Stimulated activated CD4-positive, alpha-beta T cell treated with anti-CD3 and anti-CD28 coated beads, Interleukin-1b, Interleukin-23, amount 100 ng/mL, for 24 hours (primary cell): ENCODE measurements around the gene RAD23B.
"Not testable (repeated sequence)": the region's sequence is repeated elsewhere in the genome, so short reads cannot be mapped to it uniquely, and the experiment has no call there.

Experiments used
- DNase-seq, 4 experiments: peaks; one replicate each; pipeline ENCODE4 v3.0.0-alpha.2; 2020; ENCODE audit warnings: low read depth in 4 of 4, low spot score in 1 of 4

RAD23B gene

DNA sequence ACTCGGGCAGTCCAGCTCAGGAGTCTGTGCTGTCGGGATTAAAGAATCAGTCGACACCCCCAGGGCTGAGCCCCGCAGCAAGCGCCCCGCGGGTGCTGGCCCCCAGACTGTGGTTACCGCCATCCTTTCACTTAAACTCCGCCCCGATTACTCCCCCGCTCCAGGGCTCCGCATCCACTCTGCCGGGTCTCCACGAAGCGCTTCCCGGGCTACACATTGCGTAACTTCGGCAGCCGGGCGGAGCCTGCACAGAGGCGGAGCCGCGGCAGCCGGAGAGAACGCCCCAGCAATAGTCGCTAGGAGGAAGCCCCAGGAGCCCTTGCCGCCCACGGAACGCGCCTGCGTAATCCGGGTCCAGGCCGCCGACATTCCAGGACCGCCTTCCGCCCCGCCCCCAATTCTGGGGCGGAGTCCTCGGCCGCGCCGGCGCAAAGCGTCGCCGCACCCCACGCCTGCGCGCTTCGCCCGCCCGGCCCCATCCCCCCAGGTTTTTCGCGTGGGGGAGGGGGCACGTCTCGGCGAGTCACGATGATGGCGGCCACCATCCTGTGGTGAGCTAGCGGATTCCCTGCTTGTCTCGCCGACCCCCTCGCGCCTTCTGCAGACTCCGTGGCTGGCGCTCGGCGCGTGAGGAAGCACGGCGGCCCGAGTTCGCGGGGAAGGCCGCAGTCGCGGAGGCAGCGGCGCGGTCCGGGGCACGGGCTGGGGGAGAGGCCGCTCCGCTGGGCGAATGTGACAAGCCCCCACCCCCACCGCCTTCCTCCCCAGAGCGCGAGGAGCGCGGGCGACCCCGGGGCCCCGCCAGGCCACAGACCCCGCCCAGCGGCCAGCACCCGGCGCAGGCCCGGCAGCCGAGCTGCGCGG lies at the start of gene RAD23B:
TSS of gene RAD23B (plus strand) at position 521 of the 864 bp plus-strand sequence. CDS start 351 bp downstream, outside the sequence.
- DNase-seq: peak; percentile 96 to 99 (median 99)

DNA sequence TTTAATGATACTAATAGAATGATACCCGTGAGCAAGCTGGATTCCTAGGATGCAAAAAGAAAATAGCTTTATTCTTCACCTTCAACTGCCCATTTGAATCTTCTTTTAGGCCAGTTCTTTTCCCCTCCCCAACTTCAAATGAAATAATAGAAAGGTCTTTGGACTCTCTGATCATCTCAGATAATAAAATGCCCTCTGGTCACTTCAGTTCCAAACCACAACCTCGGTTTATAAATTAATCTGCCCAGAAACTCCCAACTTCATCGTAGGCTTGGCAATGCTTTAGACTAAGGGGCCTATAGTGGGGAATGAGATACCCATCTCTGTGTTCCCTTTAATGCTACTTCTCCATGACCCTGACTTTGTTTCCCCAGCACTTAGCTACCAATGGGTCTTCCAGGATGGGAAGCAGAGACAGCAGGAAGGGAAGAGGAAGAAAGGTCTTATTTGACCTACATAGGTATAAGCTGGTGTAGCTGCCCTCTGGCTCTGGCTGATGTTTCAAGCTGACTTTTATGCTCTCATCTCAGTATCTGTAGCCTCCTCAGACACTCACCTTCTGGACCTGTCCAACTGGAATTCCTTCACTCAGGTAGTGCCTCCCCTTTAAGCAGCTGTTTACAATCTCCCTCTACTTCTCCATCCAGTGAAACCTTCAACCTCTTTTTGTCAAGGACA lies 47.2 kb upstream of the RAD23B start:
- no peak for DNase-seq

DNA sequence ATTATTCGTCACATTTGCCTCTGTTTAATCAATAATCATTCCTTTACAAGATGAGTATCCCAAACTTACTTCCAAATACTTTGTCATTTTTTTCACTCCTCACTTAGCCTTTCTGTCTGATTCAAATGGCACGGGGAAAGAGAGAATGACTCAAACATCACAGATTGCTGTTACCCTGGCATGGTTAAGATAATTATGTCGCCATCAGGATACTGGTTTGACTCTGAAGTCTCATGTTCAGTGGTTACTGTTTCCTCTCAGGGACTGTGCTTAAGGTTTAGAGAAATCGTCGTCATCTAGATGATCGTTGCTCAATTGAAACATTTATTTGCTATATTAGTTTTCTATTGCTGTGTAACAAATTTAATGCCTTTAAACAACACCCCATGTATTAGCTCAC lies 45.2 kb upstream of the RAD23B start:
- DNase-seq: no peak

DNA sequence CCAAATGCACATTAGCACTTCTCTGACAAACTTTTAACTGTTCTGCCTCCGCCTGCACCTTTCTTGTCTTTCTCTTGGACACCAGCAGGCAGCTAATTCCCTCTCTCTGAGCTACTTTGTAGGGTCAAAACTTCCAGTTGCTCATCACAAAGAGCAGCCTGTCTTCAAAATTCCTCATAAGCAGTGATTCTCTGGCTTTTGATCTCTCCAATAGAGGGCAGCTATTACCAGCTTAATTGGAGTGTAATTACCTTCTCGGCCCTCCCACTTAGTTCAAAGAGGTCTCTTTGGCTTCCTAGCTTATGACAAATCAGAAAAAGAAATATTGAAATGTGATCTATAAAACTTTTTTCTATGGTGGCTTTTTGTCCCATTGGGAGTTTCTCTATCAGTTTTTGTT lies 43.6 kb upstream of the RAD23B start:
- DNase-seq: no peak

DNA sequence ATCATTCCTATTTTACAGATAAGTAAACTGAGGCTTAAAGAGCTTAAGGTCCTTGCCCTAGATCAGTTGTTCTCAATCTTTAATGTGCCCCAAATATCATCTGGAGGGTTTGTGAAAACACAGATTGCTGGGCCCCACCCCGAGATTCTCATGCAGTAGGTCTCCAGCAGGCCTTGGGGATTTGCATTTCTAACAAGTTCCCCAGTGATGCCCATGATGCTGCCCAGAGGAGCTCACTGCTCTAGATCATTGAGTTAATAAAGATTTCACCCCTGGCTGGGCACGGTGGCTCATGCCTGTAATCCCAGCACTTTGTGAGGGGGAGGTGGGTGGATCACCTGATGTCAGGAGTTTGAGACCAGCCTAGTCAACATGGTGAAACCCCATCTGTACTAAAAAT lies 42.8 kb upstream of the RAD23B start:
- no peak for DNase-seq

DNA sequence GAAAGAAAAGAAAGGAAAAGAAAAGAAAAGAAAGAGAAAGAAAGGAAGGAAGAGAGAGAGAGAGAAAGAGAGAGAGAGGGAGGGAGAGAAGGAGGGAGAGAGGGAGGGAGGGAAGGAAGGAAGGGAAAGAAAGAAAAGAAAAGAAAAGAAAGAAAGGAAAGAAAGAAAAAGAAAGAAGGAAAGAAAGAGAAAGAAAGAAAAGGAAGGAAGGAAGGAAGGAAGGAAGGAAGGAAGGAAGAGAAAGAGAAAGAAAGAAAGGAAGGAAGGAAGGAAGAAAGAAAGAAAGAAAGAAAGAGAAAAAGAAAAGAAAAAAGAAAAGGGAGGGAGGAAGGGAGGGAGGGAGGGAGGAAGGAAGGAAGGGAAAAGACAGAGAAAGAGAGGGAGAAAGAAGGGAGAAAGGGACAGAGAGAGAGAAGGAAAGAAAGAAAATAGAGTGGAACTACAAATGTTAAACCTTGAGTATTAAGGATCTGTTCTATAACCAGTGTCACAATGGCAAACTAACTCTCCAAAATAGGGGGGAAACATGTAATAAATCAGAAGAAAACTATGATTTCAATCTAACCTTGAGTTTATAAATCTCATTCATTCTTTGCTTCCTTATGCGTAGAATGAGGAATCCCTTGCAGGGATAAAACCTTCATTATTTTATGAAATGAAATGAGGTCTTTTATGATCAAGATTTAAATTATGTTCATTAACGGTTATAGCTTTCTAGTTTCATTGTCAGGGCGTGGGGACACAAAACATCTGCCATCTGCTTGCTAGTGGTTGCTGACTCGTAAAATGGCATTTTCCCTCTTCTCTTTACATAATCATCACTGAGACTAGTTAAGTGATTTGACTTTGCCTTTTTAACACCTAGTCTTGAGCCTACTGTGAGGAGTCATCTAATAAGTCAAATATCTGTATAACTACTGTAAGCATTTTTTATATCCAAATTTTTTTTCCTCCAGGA lies 40.7 kb upstream of the RAD23B start:
- no peak for DNase-seq

DNA sequence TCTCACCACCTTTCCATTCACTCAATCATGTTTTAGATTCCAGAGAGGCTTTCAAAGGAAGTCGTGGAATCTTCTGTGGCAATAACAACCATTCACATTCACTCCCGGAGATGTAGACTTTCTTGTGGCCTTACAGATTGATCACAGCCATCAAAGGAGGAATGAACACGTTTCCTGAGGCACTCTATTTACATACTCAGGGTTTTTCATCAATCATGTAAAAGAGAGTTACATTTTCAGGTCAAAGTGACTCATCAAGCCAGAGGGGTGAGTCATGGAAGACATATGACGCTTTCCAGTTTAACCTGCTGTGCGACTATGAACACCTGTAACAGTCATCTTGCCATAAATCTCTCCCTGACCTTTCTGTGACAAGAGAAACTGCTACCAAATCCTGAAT lies 39.3 kb upstream of the RAD23B start:
- peak in 3 of 4 experiments; percentile 12 to 17 (median 17) for DNase-seq

DNA sequence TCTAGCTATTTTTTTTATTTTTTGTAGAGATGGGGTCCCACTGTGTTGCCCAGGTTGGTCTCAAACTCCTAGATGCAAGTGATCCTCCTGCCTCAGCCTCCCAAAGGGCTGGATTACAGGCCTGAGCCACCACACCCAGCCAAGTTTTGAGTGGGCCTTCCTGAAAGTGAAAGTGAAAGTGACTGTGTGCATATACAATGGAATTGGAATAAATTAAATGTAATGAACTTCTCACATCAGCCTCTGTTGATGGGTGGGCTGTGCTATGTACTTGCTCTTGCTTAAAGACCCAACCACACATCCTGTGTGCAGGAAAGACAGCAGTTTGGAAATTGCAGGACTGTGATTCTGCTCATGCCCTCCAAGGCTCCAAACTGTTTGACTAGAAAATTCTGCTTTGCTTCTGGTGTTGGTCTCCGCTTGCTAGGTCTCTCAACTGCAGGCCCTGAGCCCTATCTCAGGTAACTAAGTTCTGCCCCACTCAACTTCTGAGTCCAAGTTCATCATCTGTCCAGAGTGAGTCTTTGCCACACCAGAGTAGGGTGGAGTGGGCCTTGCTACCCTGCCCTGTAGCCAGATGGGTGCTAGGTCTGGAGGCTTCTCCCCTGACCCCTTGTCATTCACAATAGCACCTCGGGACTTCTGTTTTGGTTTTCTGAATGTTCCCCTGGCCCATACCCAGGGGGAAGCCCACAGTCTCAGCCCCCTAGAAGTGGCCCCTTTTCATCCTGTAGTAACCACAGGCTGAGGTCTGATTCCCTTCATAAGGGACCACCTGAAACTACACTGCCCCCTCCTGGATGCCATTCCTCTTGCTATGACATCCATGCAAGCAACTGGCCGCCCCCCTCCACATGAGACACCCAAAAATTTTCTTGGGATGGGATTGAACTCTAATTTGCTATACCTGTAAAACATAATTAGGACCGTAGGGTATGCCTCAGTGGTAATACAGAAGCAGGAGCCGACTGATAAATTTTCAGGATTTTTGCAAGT lies 36.5 kb upstream of the RAD23B start:
- DNase-seq: peak in 1 of 4 experiments; percentile 7

DNA sequence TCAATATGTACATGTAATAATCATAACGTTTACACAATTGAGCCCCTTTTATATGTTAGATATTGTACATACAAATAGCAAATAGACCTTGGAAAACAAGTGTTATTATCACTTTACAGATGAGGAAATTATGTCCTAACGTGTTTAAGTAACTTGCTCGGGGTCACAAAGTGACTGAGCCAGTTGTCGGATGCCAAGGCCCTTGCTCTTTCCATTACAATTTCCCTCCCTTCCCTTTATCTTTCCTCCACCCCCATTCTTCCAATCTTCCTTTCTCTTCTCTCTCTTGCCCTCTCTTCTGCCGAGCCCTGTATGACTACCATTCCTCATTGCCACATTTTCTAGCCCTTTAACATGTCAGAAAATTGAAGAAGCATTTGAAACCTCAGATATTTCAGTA lies 34.4 kb upstream of the RAD23B start:
- no peak for DNase-seq

DNA sequence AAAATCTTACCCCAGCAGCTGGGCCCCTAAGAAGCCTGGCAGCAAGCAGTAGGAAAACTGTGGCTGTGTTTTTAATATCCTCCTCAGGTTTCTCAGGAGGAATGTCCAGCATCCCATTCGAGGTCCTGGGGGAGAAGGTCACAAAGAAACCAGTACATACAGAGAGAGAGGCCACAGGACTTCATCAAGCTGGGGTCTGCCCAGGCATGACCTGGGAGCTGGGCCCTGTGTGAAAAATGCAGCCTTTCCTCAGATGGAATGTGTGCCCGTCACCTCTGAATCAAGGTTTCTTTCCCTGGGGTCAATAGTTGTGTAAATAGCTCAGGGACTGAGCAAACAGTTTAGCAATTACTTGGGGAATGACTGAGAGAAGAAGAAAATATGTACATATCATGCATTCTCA lies 33.9 kb upstream of the RAD23B start:
- no peak for DNase-seq

DNA sequence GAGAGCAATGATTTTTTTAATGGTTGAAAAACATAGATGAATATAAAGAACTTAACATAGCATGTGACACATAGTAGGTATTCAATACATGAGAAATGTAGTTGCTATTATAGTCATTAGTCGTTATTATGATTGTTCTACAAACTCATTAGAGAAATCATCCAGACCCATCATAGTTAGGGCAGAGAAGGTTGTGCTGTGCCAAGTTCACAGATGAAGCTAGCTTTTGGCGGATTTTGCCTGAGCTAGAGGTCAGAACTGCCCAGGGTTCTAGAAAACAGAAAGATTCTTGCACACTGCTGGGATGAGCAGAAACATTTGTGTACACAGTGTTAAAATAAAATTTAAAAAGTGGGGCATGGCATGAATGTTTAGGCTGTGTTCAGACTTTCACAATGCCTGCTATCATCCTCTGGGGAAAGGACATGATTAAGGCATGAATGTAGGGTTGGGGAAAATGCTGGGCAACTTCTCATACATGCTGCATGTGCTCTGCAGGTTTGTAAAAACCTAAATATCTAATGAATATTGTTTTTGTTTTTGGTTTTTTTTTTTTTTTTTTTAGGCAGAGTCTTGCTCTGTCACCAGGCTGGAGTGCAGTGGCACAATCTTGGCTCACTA lies 33.3 kb upstream of the RAD23B start:
- no peak for DNase-seq

DNA sequence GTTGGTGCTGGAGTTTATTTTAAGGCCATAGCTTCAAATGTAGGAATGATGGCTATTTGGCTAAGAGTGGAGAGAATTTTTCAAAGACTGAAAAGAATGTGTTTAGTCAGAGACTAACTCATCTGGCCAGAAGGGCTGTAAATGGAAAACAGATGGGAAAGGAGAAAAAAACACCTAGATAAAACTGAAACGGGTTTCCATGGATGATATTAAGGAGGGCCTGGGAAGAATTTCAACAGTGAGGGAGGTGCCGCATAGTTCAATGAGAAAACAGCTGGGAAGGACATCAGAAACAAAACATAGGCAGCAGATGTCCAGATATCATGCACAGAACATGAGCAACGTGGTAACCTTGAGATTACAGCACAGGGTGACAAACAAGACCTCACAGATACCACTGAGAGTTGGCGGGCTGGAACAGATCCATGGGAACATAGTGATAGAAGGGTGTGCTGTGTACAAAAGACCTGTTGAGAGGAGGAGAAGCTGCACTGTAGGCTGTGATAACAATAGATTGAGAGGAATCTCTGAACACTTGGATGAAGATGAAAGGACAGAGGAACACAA lies 31.2 kb upstream of the RAD23B start:
- no peak for DNase-seq

DNA sequence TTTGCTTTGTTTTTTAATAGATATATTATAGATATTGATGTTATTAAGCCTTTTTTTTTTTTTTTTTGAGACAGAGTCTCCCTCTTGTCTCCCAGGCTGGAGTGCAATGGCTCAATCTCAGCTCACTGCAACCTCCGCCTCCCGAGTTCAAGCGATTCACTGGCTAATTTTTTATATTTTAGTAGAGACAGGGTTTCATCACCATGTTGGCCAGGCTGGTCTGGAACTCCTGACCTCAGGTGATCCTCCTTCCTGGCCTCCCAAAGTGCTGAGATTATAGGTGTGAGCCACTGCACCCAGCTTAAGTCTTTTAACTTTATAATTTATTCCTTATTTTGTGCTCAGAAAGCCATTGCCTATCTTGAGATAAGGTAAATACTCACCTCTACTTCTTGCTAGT lies 24.2 kb upstream of the RAD23B start:
- DNase-seq: no peak

DNA sequence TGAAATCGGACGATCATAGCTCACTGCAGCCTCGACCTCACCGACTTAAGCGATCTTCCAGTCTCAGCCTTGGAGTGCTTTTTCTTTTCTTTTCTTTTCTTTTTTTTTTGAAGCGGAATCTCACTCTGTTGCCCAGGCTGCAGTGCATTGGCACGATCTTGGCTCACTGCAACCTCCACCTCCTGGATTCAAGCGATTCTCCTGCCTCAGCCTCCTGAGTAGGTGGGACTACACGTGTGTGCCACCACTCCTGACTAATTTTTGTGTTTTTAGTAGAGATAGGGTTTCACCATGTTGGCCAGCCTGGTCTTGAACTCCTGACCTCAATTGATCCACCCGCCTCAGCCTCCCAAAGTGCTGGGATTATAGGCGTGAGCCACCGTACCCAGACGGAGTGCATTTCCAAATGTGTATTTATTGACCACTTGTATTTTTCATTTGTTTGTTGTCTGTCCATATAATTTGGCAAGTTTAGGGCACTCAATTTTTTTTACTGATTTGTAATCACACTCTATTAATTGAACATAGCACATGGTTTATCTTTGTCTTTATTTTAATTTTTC lies 23.2 kb upstream of the RAD23B start:
- not testable (repeated sequence) for DNase-seq

DNA sequence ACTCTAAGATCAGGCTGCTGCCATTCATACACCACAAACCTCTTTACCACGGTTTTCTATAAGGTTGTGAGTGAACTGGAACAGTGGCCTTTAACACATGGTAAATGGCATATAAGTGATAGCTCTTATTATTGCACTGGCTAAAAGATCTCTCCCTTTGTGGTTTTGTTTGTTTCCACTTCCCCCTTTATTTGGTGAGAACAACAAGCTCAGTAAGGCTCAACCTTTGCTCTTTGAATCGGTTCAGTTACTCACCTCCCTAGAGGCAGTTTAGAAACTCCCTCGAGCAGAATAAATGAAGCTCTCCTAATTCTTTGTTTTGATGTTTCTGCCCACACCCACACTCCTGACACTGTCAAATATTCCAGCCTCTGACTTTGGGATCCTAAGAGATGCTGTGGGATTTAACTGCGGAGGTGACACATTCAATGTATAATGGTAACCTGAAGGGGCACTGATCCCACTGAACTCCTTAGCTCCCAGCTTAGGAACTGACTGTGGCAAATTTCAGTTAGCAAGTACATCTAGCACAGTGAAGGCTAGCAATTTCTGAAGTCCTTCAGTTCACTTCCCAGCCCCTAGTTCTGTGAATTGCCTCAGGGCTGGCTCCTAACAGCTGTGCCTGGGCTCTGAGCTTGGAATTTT lies 22.5 kb upstream of the RAD23B start:
- no peak for DNase-seq

DNA sequence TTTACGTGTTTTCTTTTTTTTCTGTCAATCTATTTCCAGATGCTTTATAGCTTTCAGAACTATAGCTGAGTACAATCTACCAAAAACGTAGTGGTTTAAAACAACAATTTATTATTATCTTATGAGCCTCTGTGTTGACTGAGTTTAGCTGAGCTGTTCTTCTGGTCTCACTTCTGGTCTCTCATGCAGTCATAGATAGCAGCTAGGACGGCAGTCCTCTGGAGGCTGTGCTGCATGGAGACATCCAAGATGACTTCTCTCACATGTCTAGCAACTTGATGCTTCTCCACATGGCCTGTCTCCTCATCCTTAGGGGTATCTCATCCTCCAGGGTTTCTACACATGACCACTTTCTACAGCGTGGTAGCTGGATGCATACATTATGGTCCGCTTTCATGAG lies 22.0 kb upstream of the RAD23B start:
- no peak for DNase-seq

DNA sequence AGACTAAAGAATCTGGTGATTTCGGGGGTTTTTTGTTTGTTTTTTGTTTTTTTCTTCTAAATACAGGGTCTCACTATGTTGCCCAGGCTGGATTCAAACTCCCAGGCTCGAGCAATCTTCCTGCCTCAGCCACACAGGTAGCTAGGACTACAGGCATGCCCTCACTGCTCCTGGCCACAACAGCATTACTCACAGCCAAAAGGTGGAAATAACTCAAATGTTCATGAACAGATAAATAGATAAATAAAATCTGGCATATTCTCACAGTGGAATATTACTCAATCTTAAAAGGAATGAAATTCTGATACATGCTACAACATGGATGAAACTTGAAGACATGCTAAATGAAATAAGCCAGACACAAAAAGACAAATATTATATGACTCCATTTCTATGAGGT lies 19.8 kb upstream of the RAD23B start:
- DNase-seq: no peak

DNA sequence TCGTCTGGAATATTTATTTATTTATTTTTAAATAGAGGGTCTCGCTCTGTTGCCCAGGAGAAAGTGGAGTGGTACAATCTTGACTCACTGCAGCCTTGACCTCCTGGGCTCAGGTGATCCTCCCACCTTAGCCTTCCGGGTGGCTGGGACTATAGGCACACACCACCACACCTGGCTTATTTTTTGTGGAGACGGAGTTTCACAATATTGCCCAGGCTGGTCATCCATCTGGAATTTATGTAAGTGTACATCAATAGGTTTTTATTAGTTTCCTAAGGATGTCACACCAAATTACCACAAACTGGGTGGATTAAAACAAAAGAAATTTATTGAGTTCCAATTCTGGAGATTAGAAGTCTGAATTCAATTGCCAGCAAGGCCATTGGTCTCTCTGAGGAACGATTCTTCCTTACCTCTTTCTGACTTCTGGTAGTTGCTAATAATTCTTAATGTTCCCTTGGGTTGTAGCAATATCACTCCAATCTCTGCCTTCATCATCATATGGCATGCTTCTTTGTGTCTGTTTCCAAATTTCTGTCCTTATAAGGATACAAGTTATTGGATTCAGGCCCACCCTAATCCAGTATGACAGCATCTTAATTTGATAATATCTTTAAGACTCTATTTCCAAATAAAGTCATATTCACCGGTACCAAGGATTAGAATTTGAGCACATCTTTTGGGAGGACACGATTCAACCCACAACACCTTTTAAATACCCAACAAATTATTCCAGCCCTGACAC lies 16.3 kb upstream of the RAD23B start:
- no peak for DNase-seq
